Measurements from ENCODE around the gene NFX1.

Gene NFX1

DNA sequence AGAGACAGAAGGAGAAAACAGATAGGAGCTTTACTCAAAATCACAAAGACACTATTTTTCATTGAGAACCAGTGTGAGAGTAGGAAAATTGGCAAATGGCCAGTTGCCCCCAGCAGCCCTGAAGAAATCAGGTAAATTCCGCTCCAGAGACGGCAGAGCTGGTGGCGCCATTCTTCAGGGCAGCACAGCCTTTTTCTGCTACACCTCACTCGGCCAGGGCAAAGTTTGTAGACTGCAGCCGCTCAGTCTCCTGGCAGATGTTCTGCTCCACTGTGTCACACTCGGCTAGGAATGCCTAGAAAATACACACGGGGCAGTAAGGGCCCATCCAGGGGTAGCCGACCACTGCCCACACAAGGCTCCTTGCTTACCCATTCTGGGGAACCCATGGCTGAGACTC, 35.3 kb upstream of the NFX1 start:
- Mint-ChIP-seq H3K36me3 (ENCODE audit: low read depth) (peaks cover 70% of the 10 kb centered on the region), H3K9me3 (no peaks in the 10 kb centered on the region)

DNA sequence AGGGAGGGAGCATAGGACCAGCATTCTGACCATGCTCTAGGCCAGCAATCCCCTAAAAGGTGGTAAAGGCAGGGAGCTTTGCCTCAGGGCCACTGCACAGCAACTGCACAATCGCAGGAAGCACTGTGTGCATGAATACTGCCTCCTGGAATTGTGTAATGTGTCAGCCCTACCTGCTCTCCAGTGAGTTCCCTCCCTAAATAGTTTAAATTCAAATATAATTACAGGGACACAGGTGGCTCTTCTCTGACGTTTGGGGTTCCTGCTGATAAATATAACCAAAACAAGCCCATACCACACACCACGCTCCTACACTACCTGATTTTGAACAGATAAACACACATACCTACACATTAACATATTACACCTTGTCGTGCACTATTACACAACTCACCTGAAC, 34.8 kb upstream of the NFX1 start:
- H3K36me3 Mint-ChIP-seq (ENCODE audit: low read depth), result peaks cover 73% of the 10 kb centered on the region
- H3K4me1 Mint-ChIP-seq, result no peaks in the 10 kb centered on the region
- no peaks in the 10 kb centered on the region for H3K9me3 Mint-ChIP-seq
- H3K27me3 Mint-ChIP-seq (ENCODE audit: low read depth, poor library complexity), result peaks cover 3% of the 10 kb centered on the region
- DNase-seq, result no peak
- TF ChIP-seq, protein P1, sequence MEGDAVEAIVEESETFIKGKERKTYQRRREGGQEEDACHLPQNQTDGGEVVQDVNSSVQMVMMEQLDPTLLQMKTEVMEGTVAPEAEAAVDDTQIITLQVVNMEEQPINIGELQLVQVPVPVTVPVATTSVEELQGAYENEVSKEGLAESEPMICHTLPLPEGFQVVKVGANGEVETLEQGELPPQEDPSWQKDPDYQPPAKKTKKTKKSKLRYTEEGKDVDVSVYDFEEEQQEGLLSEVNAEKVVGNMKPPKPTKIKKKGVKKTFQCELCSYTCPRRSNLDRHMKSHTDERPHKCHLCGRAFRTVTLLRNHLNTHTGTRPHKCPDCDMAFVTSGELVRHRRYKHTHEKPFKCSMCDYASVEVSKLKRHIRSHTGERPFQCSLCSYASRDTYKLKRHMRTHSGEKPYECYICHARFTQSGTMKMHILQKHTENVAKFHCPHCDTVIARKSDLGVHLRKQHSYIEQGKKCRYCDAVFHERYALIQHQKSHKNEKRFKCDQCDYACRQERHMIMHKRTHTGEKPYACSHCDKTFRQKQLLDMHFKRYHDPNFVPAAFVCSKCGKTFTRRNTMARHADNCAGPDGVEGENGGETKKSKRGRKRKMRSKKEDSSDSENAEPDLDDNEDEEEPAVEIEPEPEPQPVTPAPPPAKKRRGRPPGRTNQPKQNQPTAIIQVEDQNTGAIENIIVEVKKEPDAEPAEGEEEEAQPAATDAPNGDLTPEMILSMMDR (IDR thresholded peaks at IDR 0.05), result no peak
- H3K4me3 Mint-ChIP-seq, result no peak overlapping the region
- no peak overlapping the region for H3K27ac Mint-ChIP-seq

More for the DNA sequence above, 35.3 kb upstream of the NFX1 start:
- H3K27ac Mint-ChIP-seq, result peak overlapping the region; percentile 61
- no peaks in the 10 kb centered on the region for H3K4me1 Mint-ChIP-seq
- H3K27me3 Mint-ChIP-seq (ENCODE audit: low read depth, poor library complexity), result peaks cover 3% of the 10 kb centered on the region
- DNase-seq, result no peak
- TF ChIP-seq, protein P1 (IDR thresholded peaks at IDR 0.05), result no peak
- H3K4me3 Mint-ChIP-seq, result no peak overlapping the region

DNA sequence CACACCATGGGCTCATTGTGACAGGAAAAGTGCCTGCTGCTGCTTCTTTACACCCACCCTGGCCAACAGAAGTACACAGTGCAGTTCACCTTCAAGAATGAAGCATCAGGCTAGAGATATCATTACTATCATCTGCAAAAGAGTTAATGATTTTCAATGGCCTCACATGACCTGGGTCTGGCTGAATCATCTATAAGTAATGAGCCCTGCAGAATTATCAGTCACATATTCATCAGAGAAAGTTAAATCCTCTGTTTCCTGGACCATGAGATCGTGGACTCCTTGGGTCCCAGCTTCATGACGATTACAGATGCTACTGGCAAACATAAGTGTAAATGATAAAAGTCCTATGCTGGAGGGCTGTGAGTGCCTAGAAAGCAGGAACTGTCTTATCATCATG, 34.1 kb upstream of the NFX1 start:
- Mint-ChIP-seq H3K27me3 (ENCODE audit: low read depth, poor library complexity) (peaks cover 3% of the 10 kb centered on the region), H3K27ac (no peak overlapping the region), H3K4me1 (no peaks in the 10 kb centered on the region), H3K36me3 (ENCODE audit: low read depth) (peaks cover 76% of the 10 kb centered on the region), H3K4me3 (no peak overlapping the region), H3K9me3 (no peaks in the 10 kb centered on the region)
- no peak for DNase-seq
- TF ChIP-seq, protein P1 (IDR thresholded peaks at IDR 0.05), result no peak

DNA sequence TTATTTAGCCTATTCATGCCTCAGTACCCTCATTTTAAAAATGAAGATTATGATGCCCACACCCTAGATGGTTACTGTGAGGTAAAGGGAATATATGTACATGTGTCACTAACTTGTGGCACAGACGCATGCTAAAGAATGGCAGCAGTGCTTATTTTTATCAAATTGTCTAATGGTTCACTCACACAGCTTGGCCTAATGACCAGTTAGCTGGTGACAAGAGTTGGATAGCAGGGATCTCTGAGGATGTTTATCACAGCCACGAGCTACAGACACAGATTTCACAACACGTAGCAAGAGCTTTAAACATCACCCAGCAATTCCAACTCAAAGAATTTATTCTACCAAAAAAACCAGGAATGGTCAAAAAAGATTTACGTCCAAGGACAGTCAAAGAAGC, 33.0 kb upstream of the NFX1 start:
- H3K36me3 Mint-ChIP-seq (ENCODE audit: low read depth), result peaks cover 79% of the 10 kb centered on the region
- DNase-seq, result no peak
- no peak overlapping the region for H3K27ac Mint-ChIP-seq
- no peaks in the 10 kb centered on the region for H3K4me1 Mint-ChIP-seq
- H3K9me3 Mint-ChIP-seq, result no peaks in the 10 kb centered on the region
- H3K4me3 Mint-ChIP-seq, result no peak overlapping the region
- H3K27me3 Mint-ChIP-seq (ENCODE audit: low read depth, poor library complexity), result no peaks in the 10 kb centered on the region
- TF ChIP-seq, protein P1 (IDR thresholded peaks at IDR 0.05), result no peak

DNA sequence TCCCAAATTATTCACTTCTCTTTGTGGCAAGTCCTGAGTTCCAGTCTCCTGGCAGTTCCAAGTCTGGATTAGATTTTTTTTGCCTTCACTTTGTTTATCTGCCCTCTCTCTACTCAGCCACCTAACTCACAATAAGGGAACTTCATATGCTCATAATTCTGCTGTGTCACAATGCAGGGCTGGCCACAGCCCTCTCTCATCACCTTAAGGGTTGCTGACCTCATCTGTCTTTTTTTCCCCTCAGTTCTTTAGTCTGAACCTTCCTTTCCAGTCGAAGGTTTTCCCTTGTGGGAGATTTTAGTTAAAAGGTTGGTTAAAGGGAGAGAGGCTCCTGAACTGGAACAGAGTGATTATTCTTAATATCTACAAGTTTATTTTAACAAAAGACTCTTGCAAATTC, 29.9 kb upstream of the NFX1 start:
- Mint-ChIP-seq H3K27me3 (ENCODE audit: low read depth, poor library complexity) (peaks cover 3% of the 10 kb centered on the region), H3K27ac (no peak overlapping the region), H3K4me1 (peaks cover 18% of the 10 kb centered on the region), H3K36me3 (ENCODE audit: low read depth) (peaks cover 60% of the 10 kb centered on the region), H3K9me3 (no peaks in the 10 kb centered on the region), H3K4me3 (no peak overlapping the region)
- DNase-seq, result no peak
- TF ChIP-seq, protein P1 (IDR thresholded peaks at IDR 0.05), result no peak

DNA sequence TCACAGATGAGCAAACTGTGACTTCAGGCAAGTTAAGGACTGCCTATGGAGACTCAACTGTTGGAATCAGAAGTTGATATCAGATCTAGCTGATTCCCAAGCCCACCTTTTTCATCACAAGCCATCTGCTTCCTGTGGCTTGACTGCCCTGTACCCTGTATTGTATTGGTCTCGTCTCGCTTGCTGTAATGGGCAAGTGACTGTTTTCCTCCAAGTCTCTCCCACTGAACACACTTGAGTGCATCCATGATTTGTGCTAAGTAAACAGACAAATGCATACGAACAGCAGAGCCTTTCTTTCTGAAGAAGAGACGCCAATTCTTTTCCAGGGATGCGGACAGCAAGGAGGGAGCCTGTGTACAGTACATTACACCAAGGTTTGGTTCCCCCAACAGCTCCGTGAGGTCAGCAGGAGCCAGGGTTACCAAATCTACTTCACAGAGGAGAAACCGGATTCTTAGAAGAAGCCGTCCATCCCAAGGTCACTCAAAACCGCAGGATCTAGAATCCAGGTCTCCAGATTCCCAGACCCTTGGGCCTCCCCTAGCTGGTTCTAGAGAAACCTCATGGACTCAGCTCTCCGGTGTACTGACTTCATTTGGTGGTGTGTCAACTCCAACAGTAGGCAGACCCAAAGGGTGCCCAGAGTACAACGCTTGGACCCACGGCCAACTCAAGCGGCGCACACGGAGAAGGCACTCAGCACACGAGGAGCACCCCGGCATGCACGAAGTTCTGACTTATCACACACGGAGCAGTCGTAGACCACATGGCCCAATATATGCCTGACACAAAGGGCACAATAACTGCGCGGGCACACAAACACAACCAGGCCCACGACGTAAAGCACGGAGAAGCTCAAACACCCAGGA, 26.9 kb upstream of the NFX1 start:
- H3K9me3 Mint-ChIP-seq, result no peaks in the 10 kb centered on the region
- H3K27ac Mint-ChIP-seq, result peak overlapping the region; percentile 40
- no peak for DNase-seq

More for the DNA sequence above, 26.9 kb upstream of the NFX1 start:
- TF ChIP-seq, protein P1 (IDR thresholded peaks at IDR 0.05), result no peak
- Mint-ChIP-seq H3K4me3 (peak overlapping the region; percentile 96), H3K27me3 (ENCODE audit: low read depth, poor library complexity) (peaks cover 3% of the 10 kb centered on the region), H3K36me3 (ENCODE audit: low read depth) (peaks cover 47% of the 10 kb centered on the region), H3K4me1 (peaks cover 32% of the 10 kb centered on the region)
